ENCODE results near the gene MANBA.

The MANBA gene

GRCh38 chr4:102601586-102602227 is 159.1 kb downstream of the MANBA start:
- TF ChIP-seq CTCF (conservative IDR thresholded peaks at IDR 0.05): no peak
- no peak for TF ChIP-seq ZFX (IDR thresholded peaks at IDR 0.05)

GRCh38 chr4:102600689-102601088 is 160.1 kb downstream of the MANBA start:
- TF ChIP-seq CTCF (conservative IDR thresholded peaks at IDR 0.05): no peak
- no peak for TF ChIP-seq ZFX (IDR thresholded peaks at IDR 0.05)
- no peak overlapping the region for H3K27ac ChIP-seq

More at GRCh38 chr4:102601586-102602227, 159.1 kb downstream of the MANBA start:
- H3K27ac ChIP-seq: peak overlapping the region; percentile 36

GRCh38 chr4:102599886-102600285 is 160.9 kb downstream of the MANBA start:
- no peak overlapping the region for H3K27ac ChIP-seq
- no peak for TF ChIP-seq ZFX (IDR thresholded peaks at IDR 0.05)
- TF ChIP-seq CTCF (conservative IDR thresholded peaks at IDR 0.05): no peak

- no peak for TF ChIP-seq CTCF (conservative IDR thresholded peaks at IDR 0.05)
- TF ChIP-seq ZFX (IDR thresholded peaks at IDR 0.05): no peak
- H3K27ac ChIP-seq: no peak overlapping the region
These were observed 161.3 kb downstream of the MANBA start for GRCh38 chr4:102599455-102599854.

DNA sequence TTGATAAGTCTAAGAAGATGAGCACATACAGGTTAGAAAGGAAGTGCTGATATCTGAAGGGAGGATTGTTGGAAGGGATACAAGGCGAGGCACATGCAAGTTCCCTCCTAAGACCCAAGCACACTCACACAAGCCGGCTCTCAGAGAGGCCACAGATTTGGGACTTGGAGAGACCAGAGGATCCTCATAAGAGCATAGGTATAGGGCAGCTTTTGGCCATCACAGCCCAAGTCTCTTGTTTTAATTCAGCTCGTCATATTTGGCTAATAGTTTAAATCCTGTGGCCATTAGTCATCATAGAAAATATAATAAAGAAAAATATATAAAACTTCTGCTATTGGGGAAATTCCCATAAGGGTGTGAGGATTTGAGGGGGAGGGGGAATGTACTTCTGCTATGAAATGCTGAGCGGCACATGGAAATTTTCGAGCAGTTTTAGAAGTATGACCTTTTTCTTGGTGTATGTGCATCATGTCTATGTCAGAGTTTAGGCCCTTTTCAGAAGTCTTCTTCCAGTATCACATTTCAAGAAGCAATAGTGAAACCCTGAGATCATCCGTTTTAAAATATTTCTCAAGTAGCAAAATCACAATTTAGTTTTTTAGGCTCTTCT is 161.9 kb downstream of the MANBA start:
- no peak for TF ChIP-seq ZFX (IDR thresholded peaks at IDR 0.05)
- no peak overlapping the region for H3K27ac ChIP-seq

DNA sequence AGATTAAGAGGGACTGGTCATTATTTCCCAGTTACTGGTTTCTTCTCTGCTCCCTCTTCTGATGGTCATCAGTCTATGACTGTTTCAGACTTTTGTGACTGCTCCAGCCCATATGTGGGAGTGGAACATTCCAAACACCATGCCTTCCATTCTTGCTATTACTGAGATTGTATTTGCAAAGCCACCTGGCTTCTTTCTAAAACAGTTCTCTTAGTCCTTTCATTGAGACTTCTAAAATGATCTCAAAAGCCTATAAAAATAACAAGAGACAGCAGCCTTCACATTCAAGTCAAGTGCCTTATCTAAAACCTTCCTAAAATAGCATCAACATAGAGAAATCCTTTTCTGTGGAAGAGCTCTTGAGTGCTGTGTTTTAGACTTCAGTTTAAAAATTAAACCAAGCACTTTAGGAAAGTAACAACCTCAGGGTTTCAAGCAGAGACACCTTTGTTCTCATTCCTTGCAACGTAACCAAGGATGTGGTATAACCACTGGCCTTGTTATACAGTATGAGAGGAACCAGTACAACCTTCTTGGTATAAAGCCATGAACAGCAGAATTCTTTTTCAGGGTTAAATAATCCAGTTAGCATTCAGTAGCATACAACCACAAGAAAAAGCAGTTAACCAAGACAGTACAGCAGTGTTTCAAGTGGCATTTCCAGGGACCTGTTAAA is 162.5 kb downstream of the MANBA start:
- no peak overlapping the region for H3K27ac ChIP-seq
- TF ChIP-seq ZFX (IDR thresholded peaks at IDR 0.05) (no peak), CTCF (conservative IDR thresholded peaks at IDR 0.05) (no peak)

DNA sequence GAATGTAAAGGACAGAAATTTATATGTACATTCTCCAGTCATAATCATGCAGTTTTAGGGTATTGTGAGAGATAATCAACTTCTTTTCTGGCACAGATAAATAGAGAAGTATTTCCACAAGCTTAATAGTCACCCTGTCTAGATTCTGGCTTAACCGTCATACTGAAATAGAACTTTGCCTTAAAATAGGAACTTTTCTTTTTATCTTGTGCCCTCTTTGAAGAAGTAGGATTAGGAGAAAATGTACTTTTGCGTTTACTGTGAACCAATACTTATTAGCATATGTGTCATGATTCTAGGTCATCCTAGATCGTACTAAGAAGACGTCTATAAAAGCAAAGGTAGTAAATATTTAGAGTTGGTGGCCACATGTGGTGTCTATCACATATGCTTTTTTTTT is 164.2 kb downstream of the MANBA start:
- TF ChIP-seq CTCF (conservative IDR thresholded peaks at IDR 0.05): no peak
- TF ChIP-seq ZFX (IDR thresholded peaks at IDR 0.05): no peak
- H3K27ac ChIP-seq: no peak overlapping the region
